Endodermal cell (in vitro differentiated cells): ENCODE data around the gene GPC3. TPM values are rescaled to one million over a fixed set of nuclear protein-coding genes. Genes with fewer than 3 reads are reported as not detected.

Source experiments
- DNase-seq: peaks from one replicate; pipeline ENCODE4 v3.0.0-alpha.2; 2017
- H3K27ac ChIP-seq: 2 replicates; pipeline ENCODE4 v1.5.1; 2013; ENCODE audit warnings: mild to moderate bottlenecking, low read depth, low read length, moderate library complexity
- H3K27me3 ChIP-seq: 2 replicates; pipeline ENCODE4 v1.6.1; 2013; ENCODE audit warnings: mild to moderate bottlenecking, low read length, moderate library complexity; ENCODE audit not compliant: insufficient read depth, control insufficient read depth, poor library complexity, severe bottlenecking
- H3K36me3 ChIP-seq: 2 replicates; pipeline ENCODE4 v1.7.0; 2013; ENCODE audit warnings: mild to moderate bottlenecking, low read length, moderate library complexity; ENCODE audit not compliant: control insufficient read depth, insufficient read depth
- H3K4me1 ChIP-seq: one replicate; pipeline ENCODE4 v1.7.0; 2013; ENCODE audit warnings: low read length; ENCODE audit not compliant: control insufficient read depth, insufficient read depth
- H3K4me3 ChIP-seq: 2 replicates; pipeline ENCODE4 v1.5.1; 2013; ENCODE audit warnings: mild to moderate bottlenecking, low read length, moderate library complexity
- H3K9ac ChIP-seq: 2 replicates; pipeline ENCODE4 v1.6.1; 2013; ENCODE audit warnings: mild to moderate bottlenecking, low read length, moderate library complexity; ENCODE audit not compliant: poor library complexity, severe bottlenecking; ENCODE audit errors: extremely low read depth
- H3K9me3 ChIP-seq: 2 replicates; pipeline ENCODE4 v1.6.1; 2013; ENCODE audit warnings: mild to moderate bottlenecking, low read length, moderate library complexity; ENCODE audit not compliant: control insufficient read depth
- H3K27ac Mint-ChIP-seq: 2 replicates; pipeline ENCODE4 v1.8.0; 2020; ENCODE audit warnings: mixed read lengths
- H3K27me3 Mint-ChIP-seq: 2 replicates; pipeline ENCODE4 v1.8.0; 2021; ENCODE audit warnings: mild to moderate bottlenecking, mixed read lengths; ENCODE audit not compliant: insufficient read depth
- H3K36me3 Mint-ChIP-seq: 2 replicates; pipeline ENCODE4 v1.8.0; 2020; ENCODE audit warnings: low read depth, mixed read lengths
- H3K4me1 Mint-ChIP-seq: 2 replicates; pipeline ENCODE4 v1.8.0; 2020; ENCODE audit warnings: mixed read lengths
- H3K4me3 Mint-ChIP-seq: 2 replicates; pipeline ENCODE4 v1.8.0; 2020; ENCODE audit warnings: mild to moderate bottlenecking, moderate library complexity, mixed read lengths
- H3K9me3 Mint-ChIP-seq: 2 replicates; pipeline ENCODE4 v1.8.0; 2020; ENCODE audit warnings: mild to moderate bottlenecking, mixed read lengths
- WGBS, 2 experiments: methylation state at CpG; one replicate each; pipeline versions ENCODE4 v1.1.5 to v1.1.7; 2013; ENCODE audit warnings: missing lambda C conversion rate in 2 of 2, mixed read lengths in 1 of 2; ENCODE audit not compliant: insufficient coverage in 1 of 2, insufficient read length in 1 of 2; 5-methylcytosine and 5-hydroxymethylcytosine counted together
- total RNA-seq, 2 donors: library from RNA; stranded (reverse); fragmentation: NEBNext Ultra II Directional in 1 of 2; extraction: Animal tissue kit (Norgen Biotek cat#: 25700) in 1 of 2; gene quantifications; 2 replicates in 1 of 2; 3 replicates in 1 of 2; pipeline ENCODE4 v1.2.1, GENCODE V29; 2021
- TF ChIP-seq, protein P1 (sequence below): fragments of 200-600 bp; sonication (generic); conservative IDR thresholded peaks from 2 replicates; pipeline ENCODE4 v1.5.0; 2021; ENCODE audit warnings: antibody characterized with exemption, mild to moderate bottlenecking

The GPC3 gene
- total RNA-seq, 2 donors from 2014 or later = 39.5 to 125 TPM

DNA sequence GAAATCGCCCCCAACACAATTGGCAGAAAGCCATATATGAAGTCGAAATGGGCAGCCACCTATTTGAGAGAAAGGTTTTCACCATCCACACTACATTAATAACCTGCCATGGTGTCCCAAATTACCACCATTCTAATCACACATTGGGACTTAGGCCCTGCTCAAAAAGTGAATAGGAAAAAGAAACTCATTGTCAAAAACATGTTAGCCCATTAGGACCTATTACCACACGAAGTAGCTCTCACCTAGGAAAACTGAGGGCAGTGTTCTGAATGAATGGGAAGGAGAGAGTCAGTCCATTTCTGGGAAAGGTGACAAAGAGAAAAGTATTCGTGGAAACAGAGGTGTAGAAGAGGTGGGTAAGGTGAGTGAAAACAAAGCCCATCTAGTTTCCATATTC is 60.8 kb downstream of the GPC3 start:
- H3K9ac ChIP-seq = no peak overlapping the region
- H3K4me3 ChIP-seq = no peak overlapping the region
- H3K9me3 ChIP-seq = peaks cover 5% of the 10 kb centered on the region
- Mint-ChIP-seq H3K27me3 (no peaks in the 10 kb centered on the region), H3K4me1 (peaks cover 48% of the 10 kb centered on the region), H3K9me3 (peaks cover 12% of the 10 kb centered on the region), H3K27ac (no peak overlapping the region), H3K4me3 (no peak overlapping the region), H3K36me3 (peaks cover 16% of the 10 kb centered on the region)
- H3K27me3 ChIP-seq = no peaks in the 10 kb centered on the region
- no peak overlapping the region for H3K27ac ChIP-seq
- TF ChIP-seq, protein P1, sequence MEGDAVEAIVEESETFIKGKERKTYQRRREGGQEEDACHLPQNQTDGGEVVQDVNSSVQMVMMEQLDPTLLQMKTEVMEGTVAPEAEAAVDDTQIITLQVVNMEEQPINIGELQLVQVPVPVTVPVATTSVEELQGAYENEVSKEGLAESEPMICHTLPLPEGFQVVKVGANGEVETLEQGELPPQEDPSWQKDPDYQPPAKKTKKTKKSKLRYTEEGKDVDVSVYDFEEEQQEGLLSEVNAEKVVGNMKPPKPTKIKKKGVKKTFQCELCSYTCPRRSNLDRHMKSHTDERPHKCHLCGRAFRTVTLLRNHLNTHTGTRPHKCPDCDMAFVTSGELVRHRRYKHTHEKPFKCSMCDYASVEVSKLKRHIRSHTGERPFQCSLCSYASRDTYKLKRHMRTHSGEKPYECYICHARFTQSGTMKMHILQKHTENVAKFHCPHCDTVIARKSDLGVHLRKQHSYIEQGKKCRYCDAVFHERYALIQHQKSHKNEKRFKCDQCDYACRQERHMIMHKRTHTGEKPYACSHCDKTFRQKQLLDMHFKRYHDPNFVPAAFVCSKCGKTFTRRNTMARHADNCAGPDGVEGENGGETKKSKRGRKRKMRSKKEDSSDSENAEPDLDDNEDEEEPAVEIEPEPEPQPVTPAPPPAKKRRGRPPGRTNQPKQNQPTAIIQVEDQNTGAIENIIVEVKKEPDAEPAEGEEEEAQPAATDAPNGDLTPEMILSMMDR = no peak
- H3K4me1 ChIP-seq = no peaks in the 10 kb centered on the region
- no peaks in the 10 kb centered on the region for H3K36me3 ChIP-seq
- whole genome bisulfite sequencing, 2 experiments = 77% methylated on average over 4 of the region's 4 CpGs; no CpG with 5 or more reads in 1 of the 2 experiments
- DNase-seq = no peak

- Histone ChIP-seq H3K9ac (no peak overlapping the region), H3K4me1 (no peaks in the 10 kb centered on the region), H3K27ac (no peak overlapping the region), H3K27me3 (no peaks in the 10 kb centered on the region), H3K36me3 (no peaks in the 10 kb centered on the region), H3K4me3 (no peak overlapping the region), H3K9me3 (peaks cover 5% of the 10 kb centered on the region)
- Mint-ChIP-seq H3K36me3 (peaks cover 11% of the 10 kb centered on the region), H3K27me3 (no peaks in the 10 kb centered on the region), H3K27ac (no peak overlapping the region), H3K9me3 (peaks cover 12% of the 10 kb centered on the region), H3K4me3 (no peak overlapping the region), H3K4me1 (peaks cover 38% of the 10 kb centered on the region)
- TF ChIP-seq, protein P1 = no peak
- DNase-seq = no peak
- WGBS, 2 experiments = 94% methylated on average over 3 of the region's 3 CpGs; no CpG with 5 or more reads in 1 of the 2 experiments
These were observed 61.8 kb downstream of the GPC3 start for GRCh38 chrX:133923548-133923947.

DNA sequence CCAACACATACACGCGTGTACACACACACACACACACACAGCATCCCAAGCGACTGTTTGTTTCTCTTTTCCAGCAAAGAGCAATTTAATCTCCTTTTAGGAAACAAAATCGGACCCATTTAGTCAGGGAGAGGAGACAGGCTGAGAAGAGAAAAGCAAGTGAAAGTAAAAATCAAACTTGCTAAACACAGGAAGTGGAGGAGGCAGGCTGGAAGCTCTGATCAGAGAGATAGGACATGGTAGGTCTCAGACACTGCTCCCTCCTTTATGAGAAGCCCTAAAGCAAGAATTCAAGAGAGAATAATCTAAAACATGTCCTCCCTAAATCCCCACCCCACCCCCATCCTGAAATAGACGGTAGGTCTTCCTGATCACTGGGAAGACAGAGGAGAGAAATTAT is 62.3 kb downstream of the GPC3 start:
- Mint-ChIP-seq H3K27me3 (no peaks in the 10 kb centered on the region), H3K4me3 (no peak overlapping the region), H3K36me3 (peaks cover 7% of the 10 kb centered on the region), H3K27ac (no peak overlapping the region), H3K9me3 (peaks cover 9% of the 10 kb centered on the region), H3K4me1 (peaks cover 37% of the 10 kb centered on the region)
- Histone ChIP-seq H3K36me3 (no peaks in the 10 kb centered on the region), H3K27ac (no peak overlapping the region), H3K9me3 (peaks cover 3% of the 10 kb centered on the region), H3K27me3 (no peaks in the 10 kb centered on the region), H3K4me1 (no peaks in the 10 kb centered on the region), H3K9ac (no peak overlapping the region), H3K4me3 (no peak overlapping the region)
- TF ChIP-seq, protein P1 = no peak
- DNase-seq = no peak
- 87% methylated on average over 5 of the region's 5 CpGs; no CpG with 5 or more reads in 1 of the 2 experiments for WGBS, 2 experiments
